ENCODE data around the gene LRRC74A.

The LRRC74A gene

DNA sequence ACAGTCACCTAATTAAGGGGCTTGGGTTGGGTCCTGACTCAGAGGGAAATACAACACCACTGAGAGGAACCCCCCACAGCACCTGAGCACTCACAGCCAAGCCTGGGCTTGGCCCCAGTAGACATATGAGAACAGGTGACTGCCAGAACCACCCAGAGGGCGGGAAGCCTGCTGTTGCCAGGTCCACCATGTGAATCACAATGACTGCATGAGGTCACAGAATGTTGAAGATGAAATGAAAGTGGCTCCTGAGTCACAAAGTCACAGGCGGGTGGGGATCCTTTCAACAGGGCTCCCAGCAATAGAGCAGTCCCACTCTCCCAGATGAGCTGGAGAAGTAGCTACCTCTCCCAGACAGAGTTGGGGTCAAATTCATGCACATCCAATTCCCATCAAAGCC, at the start of gene LRRC74A:
Gene LRRC74A, plus strand, starts transcription at position 287 of the 400 bp plus-strand sequence. CDS start 290 bp downstream, outside the sequence.
- no peak for DNase-seq

DNA sequence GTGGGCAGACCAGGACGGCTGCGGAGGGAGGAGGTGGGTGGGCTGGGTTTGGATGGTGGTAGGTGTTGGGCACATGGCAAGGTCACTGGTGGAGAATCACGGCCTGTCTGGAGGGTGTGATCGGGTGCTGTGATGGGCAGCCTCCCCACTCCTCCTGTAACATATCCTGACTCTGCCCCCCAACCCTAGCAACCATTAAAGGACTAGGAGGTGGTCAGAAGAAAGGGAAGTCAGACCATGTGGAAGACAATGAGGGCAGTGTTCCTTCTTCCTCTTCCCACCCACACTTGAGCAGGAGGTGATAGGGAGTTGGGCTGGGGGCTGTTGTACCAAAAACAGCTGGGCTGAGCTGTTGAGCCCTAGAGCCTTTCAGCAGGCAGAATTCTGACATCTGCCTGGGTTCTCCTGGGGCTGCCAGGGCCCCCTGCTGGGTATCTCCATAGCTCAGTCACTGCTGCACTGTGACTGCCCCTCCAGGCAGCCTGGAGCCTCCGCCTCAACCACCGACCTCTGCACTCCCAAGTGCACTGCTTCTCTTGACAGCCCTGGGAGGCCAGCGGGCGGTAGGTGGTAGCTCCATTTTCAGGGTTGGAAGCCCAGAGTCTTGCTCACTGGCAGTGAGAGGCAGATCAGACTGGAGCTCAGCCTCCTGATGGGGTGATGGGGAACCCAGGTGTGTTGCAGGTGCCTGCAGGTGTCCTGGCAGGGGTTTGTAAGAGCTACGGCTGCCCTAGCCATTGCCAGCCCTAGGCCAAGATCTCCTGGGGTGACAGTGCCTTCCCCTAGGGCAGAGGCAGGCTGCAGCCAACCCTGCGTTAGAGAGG, 49.6 kb upstream of the LRRC74A start:
- DNase-seq: no peak

DNA sequence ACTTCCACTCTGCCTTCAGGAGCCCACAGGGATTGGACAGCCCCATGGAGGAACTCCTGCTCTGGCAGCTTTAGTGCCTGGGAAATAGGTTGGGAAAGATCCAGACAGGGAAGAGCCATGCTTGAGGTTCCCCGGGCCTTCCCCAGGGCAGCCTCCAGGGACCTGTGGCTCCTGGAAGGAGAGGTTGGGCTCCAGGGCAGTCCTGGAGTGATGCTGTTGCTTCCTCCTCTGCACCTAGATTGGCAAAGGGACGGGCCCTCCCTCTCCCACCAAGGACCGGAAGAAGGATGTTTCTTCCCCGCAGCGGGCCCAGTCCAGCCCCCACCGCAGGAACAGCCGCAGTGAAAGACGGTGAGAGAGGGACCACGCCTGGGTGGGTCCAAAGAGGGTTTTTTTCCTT, 48.5 kb upstream of the LRRC74A start:
- DNase-seq: no peak

DNA sequence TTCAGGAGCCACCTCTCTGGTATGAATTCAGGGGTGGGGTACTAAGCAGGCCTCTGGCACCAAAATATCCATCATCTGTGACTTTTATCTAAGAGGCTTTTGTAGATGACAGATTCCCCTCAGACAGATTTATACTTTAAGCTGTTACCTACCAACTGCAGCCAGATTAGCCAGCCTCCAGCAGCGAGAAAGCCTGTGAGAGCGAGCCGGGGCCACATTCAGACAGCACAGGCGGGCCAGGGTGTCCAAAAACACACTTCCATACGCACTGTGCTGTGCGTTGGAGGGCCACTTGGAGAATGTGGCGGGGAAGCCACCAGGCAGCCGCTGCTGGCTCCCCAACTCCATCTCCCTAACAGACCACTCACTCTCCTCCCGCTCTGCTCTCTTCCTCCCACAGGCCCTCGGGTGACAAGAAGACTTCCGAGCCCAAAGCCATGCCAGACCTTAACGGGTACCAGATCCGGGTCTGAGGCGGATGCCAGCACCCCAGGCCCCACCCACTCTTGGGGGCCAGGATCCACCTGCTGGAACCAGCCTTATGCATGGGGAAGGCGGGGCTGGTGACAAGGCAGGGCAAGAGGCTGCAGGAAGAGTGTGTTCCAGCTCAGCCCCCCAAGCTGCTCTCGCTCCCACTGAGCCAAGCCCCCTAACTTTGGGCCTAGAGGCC, 47.5 kb upstream of the LRRC74A start:
- DNase-seq: no peak

DNA sequence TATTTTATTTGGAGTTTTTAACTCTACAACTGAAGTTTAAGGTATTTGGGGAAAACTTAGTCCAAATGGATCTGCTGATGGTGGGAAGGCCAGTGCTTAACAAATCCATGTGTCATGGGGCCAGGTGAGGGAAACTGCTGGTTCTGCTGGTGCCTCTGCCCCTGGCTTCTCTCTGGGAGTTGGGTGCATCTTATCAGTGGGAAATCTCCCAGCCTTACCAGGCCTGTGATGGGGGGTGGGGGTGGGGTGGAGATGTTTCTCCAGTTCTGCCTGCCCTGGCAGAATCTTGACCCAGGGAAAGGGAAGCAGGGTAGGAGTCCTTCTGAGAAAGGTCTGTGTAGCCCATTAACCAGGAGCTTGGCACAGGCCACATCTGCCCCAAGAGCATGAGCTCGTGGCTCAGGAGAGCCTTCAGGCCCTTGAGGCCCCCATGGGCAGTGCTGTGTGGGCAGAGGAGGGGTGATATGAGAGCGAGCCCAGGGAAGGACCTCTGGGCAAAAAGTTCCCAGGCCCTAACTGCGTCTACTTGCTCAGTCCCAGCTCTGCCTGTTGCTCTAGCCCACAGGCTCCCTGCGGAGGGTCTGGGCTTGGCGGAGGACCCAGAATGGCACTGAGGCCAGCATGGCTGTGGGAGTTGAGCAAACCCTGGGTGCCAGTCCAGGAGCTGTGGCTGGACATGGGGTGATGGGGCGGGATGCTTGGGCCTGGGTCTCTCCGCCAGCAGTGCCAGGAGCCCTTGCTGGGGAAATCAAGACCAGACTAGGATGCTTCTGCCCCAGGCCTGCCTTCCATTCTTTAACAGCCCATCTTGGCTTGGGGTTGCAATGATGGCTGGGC, 46.8 kb upstream of the LRRC74A start:
- no peak for DNase-seq

DNA sequence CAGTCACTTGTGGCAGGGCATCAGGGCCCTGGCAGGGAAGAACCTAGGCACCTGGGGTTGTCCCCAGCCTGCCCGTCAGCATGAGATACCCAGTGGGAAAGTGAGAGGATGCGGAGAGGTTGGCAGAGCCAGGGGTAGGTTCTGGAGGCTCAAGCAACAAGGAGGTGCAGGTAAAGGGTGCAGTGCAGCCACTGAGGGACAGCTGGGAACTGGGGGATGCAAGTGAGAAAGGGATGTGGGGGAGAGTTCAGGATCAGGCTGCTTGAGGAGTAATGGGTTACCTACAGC, 46.2 kb upstream of the LRRC74A start:
- DNase-seq: no peak

DNA sequence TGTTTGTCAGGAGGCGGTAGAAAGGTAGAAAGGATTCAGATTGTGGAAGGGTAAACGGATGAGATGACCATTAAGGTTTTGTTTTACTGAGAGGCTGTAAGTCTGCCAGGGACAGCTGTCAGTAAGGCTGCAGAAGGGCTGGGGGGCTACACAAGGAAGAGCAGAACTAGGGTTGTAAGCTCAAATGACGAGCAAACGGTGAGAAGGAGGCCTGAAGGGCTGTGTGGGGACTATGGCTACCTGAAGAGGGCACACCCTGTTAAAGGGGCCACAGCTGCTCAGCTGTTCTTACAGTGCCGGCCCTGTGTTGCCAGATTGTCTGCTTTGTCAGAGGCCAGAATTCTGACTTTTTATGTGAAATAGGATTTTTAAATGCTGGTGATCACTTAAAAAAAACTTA, 45.8 kb upstream of the LRRC74A start:
- DNase-seq: no peak

DNA sequence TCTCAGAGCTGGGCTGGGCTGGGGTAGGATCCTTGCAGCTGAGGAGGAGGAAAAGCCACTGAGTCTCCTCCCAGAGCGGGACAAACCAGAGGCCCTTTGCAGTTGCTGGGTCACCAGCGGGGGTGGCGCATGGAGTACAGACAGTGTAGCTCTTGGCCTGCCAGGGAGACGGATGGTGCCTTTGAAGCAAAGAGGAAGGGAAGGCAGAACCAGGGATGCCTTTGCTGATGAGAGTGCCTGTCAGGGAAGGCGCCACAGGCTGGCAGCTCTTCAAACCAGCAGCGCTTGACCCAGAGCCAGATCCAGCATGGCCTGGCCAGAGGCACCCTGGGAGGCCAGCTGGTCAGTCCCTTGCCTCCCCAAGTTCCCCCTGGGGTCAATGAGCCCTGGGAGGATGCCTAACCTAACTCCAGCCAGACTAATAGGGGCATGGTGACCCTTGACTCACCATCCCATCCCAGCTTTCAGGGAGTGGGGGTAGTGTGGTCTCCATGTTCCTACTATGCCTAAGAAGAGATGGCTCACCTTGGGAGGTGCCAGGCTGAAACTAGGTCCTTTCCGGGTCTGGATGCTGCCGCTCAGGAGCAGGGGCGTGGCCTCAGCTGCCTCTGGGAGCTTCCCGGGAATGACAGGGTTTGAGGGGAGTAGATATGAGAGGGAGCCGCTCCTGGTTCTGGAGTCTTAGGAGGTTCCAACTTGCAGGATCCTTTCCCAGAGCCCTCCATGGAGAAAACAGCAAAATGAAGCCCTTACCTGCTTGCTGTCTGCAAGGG, 45.1 kb upstream of the LRRC74A start:
- DNase-seq: no peak

DNA sequence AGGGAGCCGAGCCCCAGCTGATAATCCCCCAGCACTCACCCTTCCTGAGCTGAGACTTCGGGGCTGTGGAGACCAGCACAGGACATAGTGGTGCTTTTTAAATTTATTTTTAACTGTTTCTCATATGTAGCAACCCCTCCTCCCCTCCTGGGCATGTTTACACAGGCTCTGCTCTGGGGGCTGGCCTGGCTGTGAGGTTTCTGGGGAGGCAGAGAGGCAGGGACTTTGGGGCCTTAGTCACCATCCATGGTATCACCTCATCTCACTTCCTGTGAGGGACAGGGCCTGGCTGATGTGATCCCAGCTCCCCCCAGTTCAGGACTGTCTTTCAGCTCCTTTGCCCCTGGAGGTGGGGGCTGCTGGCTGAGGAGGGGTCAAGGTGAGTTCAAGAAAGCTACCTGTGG, 44.6 kb upstream of the LRRC74A start:
- no peak for DNase-seq

DNA sequence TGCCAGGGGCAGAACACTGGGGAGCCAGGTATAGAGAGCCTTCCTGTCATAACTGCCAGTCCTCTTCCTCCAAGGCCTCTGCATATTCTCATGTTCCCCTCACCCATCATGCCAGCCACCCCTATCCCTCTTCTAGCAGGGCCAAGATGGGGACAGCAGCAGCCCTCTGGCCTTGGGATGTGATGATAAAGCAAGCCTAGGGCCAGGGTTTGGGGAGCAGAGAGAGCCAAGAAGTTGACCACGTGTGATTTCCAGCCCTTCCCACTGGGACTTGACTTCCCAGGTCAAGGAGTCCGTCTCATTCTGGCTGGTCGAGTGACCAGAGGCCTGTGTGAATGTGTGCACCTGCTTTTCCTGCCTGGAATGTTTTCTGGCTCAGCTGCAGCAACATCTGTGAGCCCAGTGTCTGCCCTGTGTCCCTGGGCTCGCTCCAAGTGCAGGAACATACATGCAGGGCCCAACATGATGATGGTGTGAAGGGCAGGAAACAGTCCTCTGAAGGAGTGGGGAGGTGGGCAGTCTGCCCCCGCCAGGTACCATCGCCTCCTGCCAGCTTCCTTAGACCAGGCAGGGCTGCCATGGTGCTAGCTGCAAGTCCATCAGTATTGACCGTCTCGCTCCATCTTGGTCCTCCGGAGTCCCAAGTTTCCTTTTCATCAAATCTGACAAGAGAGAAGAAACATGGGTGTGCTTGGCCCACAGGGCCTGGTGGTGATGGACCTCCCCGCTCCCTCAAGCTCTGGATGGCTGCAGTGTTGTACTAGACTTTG, 43.9 kb upstream of the LRRC74A start:
- no peak for DNase-seq

DNA sequence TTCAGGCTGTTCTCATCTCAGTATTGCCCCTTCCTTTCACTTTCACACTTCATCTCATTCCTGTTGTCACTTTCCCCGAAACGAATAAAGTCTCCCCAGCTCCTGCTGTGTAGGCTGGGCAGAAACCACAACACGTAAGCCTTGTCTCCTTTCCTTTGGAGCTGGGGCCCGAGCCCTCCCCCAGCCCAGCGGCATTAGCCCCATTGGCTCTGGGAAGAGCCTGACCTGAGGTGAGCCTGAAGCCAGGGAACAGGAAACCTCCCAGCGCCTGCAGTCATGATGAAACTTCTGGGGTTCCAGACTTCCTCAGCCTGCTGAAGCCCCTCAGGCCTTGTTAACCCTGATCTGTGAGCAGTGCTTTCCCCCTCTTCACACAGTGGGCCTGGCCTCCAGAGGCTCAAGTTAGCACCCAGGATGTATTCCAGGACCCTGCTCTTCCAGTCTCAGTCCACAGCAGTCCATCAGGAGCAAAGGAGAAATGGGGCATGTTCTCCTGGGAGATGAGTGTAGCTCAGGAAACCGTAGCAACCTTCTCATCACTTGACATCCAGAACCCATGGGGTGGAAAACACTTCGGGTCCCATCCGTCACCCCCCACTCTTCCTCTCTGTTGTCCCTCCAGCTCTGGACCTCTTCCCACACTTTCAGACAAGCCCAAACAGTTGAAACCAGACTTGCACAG, 43.2 kb upstream of the LRRC74A start:
- DNase-seq: no peak

DNA sequence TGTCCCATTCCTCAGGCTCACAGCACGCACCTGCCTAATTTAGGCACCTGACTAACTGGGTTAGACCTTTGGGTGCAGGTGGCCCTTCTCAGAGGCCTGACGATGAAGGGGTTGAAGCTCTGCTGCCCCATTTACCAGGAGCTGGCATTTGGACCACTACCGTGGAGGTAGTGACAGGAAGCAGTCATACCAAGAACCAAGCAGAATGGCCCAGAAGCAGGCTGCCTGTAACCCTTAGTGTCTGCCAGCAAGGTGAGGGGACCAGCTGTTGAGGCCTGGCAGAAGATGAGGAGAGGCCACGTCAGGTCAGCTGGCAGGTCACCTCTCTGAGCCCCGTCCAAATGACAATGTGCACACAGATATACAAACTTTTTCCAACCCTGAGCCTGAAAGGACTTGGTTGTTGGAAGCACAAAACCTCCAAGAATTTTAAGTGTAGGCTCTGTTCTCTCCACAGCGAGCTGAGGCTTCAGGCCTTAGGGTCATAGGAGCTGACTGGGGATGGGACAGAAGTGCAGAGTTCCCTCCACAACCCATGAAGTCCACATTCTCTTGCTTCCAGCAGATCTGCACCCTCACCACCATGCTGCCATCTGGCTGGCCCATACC, 41.8 kb upstream of the LRRC74A start:
- no peak for DNase-seq

DNA sequence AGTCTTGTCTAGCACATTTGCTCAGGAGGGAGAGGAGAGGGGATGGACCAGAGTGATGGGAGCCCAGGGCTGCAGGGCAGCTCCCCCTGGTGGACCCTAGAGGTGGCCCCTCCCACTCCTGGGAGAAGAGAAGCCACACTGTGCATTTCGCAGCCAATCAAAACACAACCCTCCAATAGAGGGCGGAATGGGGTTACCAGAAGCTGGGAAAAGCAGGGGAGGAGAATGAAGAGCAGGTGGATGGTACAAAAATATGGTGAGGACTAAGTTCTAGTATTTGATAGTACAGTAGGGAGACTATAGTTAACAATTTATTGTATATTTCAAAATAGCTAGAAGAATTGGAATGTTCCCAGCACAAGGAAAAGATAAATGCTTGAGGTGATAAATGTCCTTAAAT, 41.3 kb upstream of the LRRC74A start:
- no peak for DNase-seq

DNA sequence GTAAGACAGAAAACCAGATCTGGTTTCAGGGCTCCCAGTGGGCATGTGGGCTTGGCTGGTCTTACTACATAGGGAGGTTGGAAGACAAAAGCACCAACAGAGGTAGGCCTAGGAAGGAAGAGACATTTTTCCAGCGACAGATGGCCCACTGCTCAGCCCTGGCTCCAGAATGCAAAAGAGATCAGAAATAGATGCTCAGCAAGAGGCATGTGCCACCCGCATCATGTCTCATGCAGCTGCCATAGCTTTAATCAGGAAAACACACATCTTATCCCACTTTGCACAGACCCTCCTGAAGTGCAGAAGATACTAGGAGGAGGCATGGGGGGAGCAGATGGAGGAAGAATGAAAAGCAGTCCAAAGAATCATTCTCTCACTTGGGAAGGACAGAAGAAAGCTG, 39.6 kb upstream of the LRRC74A start:
- no peak for DNase-seq

DNA sequence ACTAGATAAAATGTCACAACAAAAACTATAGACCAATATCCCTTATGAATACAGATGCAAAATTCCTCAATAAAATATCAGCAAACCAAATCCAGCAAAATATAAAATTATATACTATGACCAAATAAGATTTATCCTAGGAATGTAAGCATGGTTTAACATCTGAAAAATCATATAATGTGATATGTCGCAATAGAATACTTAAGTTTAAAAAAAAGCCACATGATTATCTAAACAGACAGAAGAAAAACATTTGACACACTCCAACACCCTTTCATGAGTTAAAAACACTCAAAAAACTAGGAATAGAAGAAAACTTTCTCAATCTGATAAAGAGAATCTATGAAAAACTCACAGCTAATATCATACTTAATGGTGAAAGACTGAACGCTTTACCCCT, 33.8 kb upstream of the LRRC74A start:
- no peak for DNase-seq

DNA sequence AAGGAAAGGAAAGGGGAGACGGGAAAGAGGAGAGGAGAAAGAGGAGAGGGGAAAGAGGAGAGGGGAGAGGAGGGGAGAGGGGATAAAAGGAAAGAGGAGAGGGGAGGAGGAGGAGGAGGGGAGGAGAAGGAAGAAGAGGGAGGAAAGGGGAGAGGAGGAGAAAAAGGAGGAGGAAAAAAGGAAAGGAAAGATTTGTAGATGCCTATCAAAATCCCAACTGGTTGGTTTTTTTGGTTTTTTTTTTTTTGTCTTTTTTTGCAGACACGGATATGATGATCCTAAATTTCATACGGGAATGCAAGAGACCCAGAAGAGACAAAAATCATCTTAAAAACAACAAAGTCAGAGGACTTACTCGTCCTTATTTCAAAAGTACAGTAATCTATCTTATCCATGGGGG, 32.9 kb upstream of the LRRC74A start:
- DNase-seq: no peak

DNA sequence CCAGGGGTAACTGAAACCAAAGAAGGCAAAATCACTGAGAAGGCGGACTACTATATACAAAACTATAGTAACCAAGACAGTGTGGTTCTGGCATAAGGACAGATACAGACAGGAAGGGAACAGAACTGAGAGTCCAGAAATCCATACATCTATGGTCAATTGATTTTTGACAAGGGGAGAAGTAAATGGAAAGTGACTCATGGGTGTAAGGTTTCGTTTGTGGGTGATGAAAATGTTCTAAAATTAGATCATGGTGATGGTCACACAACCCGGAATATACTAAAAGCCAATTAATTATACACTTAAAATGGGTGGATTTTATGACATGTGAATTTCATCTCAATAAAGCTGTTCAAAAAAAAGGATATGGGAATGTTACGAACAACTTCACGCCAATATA, 32.3 kb upstream of the LRRC74A start:
- DNase-seq: no peak

DNA sequence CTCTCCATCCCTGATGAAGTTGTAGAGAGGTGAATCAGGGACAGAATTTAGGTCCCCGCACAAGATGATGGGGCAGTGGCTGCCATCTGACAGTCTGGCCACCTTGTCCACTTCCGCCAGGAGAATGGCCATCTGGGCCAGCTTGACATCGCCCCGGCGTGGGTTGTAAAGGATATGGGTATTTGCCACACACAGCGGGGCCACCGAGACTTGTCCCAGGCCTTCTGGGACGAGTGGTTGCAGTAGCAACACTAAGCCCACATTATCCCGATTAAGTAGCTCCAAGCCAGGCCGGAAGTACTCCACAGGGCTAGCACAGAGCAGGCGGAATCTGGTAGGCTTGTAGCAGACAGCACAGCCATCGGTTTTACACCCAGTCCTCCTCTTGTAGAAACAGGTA, 19.8 kb upstream of the LRRC74A start:
- no peak for DNase-seq

DNA sequence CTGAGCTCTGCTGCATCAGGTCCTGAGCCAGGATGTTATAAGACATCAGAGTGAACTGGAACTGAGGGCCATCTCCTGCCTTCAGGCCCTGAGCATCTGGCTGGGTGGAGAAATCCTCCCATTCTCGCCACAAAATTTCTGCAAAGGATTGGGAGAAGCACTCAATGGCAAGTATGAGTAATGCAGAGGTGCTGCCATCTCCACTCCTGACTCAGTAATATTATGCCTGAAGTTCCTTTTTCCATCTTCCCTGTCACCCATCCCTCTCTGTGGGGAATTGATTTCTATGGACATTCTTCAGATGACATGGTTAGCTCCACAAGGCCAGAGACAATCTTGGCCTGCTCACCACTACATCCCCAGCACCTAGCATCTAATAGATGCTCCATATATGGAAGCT, 18.2 kb upstream of the LRRC74A start:
- no peak for DNase-seq

DNA sequence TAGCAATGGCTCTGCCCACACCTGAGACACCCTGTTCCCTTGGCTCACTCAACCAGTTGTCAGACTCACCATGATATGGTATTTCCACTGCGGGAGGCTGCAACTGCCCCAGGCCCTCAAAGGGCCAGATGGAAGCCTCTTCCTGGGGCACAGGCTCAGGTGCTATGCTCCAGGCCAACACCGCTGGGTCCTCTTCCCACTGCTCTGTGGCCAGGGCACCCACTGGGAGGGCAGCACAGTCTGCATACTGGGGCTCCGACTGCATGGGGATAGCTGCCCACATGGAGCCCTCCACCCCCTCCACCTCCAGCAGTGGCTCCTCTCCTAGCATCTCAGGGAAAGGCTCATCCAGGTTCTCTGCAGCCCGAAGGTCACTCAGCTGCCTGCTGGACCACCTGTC, 17.2 kb upstream of the LRRC74A start:
- no peak for DNase-seq

DNA sequence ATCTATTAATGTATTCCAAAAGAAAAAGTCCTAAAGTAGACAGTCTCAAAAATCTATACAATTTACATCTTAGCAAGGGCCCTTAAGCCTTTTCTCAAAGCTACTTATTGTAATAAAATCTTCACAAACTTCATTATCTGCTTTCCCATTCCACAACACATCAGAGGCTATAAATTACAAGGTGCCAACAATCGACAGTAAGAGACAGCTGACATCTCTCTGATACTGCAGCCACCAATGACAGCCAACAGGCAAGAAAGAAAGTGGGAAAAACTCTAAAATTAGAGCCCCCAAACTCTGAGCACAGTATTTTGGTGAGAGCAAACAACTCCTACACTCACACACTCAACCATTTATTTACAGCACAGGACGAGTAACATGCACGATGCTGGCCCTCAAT, 15.7 kb upstream of the LRRC74A start:
- DNase-seq: no peak

All from NCI-H774 (cell line).